HepG2 (cell line): Measurements from ENCODE around the gene MIDN. TPM values are rescaled to one million over a fixed set of nuclear protein-coding genes. Genes with fewer than 3 reads are reported as not detected.

Experiments
- MTF1 ChIP-seq: sonication (generic); formaldehyde crosslinking; IDR thresholded peaks from 2 replicates; pipeline ENCODE4 v1.5.0; 2020; ENCODE audit warnings: missing genetic modification reagents
- NAIF1 ChIP-seq: sonication (generic); formaldehyde crosslinking; IDR thresholded peaks from 2 replicates; pipeline ENCODE4 v1.5.0; 2020; ENCODE audit warnings: mild to moderate bottlenecking, missing genetic modification reagents, borderline replicate concordance
- SRSF9 ChIP-seq: fragments of 200-400 bp; formaldehyde crosslinking; IDR thresholded peaks from 2 replicates; pipeline ENCODE4 v1.6.1; 2018; ENCODE audit warnings: borderline replicate concordance, mild to moderate bottlenecking, low read depth, low read length; ENCODE audit not compliant: insufficient read depth, poor library complexity, severe bottlenecking
- ZFP90 ChIP-seq: sonication (generic); formaldehyde crosslinking; IDR thresholded peaks from 2 replicates; pipeline ENCODE4 v1.8.0; 2022; ENCODE audit warnings: missing genetic modification reagents, mild to moderate bottlenecking, inconsistent platforms, borderline replicate concordance
- ZMYM3 ChIP-seq: sonication (generic); formaldehyde crosslinking; IDR thresholded peaks from 2 replicates; pipeline ENCODE4 v1.5.1; 2020; ENCODE audit warnings: mild to moderate bottlenecking, missing genetic modification reagents
- ZNF33B ChIP-seq: sonication (generic); formaldehyde crosslinking; IDR thresholded peaks from 2 replicates; pipeline ENCODE4 v1.5.1; 2020; ENCODE audit warnings: mild to moderate bottlenecking, missing genetic modification reagents
- ZNF432 ChIP-seq: sonication (generic); formaldehyde crosslinking; IDR thresholded peaks from 2 replicates; pipeline ENCODE4 v1.5.0; 2020; ENCODE audit warnings: missing genetic modification reagents, mild to moderate bottlenecking, borderline replicate concordance
- ZNF547 ChIP-seq: sonication (generic); formaldehyde crosslinking; IDR thresholded peaks from 2 replicates; pipeline ENCODE4 v1.5.1; 2020; ENCODE audit warnings: mild to moderate bottlenecking, missing genetic modification reagents
- ZNF598 ChIP-seq: sonication (generic); formaldehyde crosslinking; IDR thresholded peaks from 2 replicates; pipeline ENCODE4 v1.5.1; 2020; ENCODE audit warnings: mild to moderate bottlenecking, missing genetic modification reagents, borderline replicate concordance
- polyA plus RNA-seq, 8 experiments: library from polyadenylated mRNA; depleted of rRNA in 3 of 8; stranded (reverse) in 7 of 8; unstranded in 1 of 8; fragments of >200 nt; fragmentation: Illumina TruSeq in 4 of 8; extraction: Trizol in 4 of 8; gene quantifications; 2 replicates each; pipeline versions ENCODE4 v1.2.1 to v1.2.3, GENCODE V29; 2011 to 2016; ENCODE audit warnings: low read depth in 4 of 8, missing spikeins in 1 of 8, mixed read lengths in 1 of 8; ENCODE audit not compliant: insufficient read depth in 1 of 8
- total RNA-seq, 5 experiments: library from RNA; depleted of rRNA; stranded (reverse); fragments of >200 nt; fragmentation: Illumina TruSeq; extraction: Trizol; gene quantifications; 2 replicates each; pipeline ENCODE4 v1.2.3, GENCODE V29; 2016; ENCODE audit warnings: low read depth in 1 of 5
- TF ChIP-seq, protein P1 (sequence below): sonication (generic); formaldehyde crosslinking; IDR thresholded peaks from 2 replicates; pipeline ENCODE4 v1.8.0; 2022; ENCODE audit warnings: missing genetic modification reagents, mild to moderate bottlenecking, moderate library complexity, borderline replicate concordance
- TF ChIP-seq, protein P2 (sequence below): sonication (generic); formaldehyde crosslinking; IDR thresholded peaks from one replicate; pipeline ENCODE4 v1.5.1; 2020; ENCODE audit warnings: mild to moderate bottlenecking, missing genetic modification reagents; ENCODE audit errors: not compliant biosample characterization
- TF ChIP-seq, protein P3 (sequence below): sonication (generic); formaldehyde crosslinking; IDR thresholded peaks from 2 replicates; pipeline ENCODE4 v1.5.0; 2020; ENCODE audit warnings: mild to moderate bottlenecking, missing genetic modification reagents, borderline replicate concordance
- TF ChIP-seq, protein P4 (sequence below): sonication (generic); formaldehyde crosslinking; IDR thresholded peaks from 2 replicates; pipeline ENCODE4 v1.4.0; 2020; ENCODE audit warnings: missing genetic modification reagents
- TF ChIP-seq, protein P5 (sequence below): sonication (generic); formaldehyde crosslinking; IDR thresholded peaks from 2 replicates; pipeline ENCODE4 v1.5.1; 2020; ENCODE audit warnings: mild to moderate bottlenecking, missing genetic modification reagents, borderline replicate concordance

MIDN gene
- total and polyA plus RNA-seq, 2 of the 13 experiments (the other 11 are each of a cell fraction or from before 2014, with no cell fraction given) = 8.4 to 18.0 TPM

DNA sequence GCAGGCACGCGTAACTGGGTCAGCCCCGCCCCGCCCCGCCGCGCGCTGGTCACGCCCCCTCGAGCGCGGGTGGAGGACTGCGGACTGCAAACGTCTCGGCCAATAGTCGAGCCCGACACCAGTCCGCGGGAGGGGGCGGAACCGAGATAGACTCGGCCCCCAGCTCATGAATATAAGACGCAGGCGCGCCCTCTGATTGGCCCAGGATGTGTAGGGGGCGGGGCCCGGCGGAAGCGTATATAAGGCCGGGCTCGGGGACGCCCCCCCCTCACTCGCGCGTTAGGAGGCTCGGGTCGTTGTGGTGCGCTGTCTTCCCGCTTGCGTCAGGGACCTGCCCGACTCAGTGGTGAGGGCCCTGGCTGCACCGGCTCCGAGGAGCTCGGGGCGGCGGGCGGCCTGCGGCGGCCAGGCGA is 20.7 kb downstream of the MIDN start, which contains the start of gene CIRBP (continued):
- TF ChIP-seq, protein P1, sequence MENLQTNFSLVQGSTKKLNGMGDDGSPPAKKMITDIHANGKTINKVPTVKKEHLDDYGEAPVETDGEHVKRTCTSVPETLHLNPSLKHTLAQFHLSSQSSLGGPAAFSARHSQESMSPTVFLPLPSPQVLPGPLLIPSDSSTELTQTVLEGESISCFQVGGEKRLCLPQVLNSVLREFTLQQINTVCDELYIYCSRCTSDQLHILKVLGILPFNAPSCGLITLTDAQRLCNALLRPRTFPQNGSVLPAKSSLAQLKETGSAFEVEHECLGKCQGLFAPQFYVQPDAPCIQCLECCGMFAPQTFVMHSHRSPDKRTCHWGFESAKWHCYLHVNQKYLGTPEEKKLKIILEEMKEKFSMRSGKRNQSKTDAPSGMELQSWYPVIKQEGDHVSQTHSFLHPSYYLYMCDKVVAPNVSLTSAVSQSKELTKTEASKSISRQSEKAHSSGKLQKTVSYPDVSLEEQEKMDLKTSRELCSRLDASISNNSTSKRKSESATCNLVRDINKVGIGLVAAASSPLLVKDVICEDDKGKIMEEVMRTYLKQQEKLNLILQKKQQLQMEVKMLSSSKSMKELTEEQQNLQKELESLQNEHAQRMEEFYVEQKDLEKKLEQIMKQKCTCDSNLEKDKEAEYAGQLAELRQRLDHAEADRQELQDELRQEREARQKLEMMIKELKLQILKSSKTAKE = no peak
- TF ChIP-seq ZNF33B (no peak), ZFP90 (no peak; the same call in 1 of the 2 replicates), SRSF9 (no peak), ZNF598 (CRISPR knock-in tag) (no peak), NAIF1 (CRISPR knock-in tag) (no peak), ZMYM3 (CRISPR knock-in tag) (no peak), ZNF547 (CRISPR knock-in tag) (no peak), MTF1 (CRISPR knock-in tag) (no peak), ZNF432 (CRISPR knock-in tag) (no peak)
- TF ChIP-seq, protein P2, sequence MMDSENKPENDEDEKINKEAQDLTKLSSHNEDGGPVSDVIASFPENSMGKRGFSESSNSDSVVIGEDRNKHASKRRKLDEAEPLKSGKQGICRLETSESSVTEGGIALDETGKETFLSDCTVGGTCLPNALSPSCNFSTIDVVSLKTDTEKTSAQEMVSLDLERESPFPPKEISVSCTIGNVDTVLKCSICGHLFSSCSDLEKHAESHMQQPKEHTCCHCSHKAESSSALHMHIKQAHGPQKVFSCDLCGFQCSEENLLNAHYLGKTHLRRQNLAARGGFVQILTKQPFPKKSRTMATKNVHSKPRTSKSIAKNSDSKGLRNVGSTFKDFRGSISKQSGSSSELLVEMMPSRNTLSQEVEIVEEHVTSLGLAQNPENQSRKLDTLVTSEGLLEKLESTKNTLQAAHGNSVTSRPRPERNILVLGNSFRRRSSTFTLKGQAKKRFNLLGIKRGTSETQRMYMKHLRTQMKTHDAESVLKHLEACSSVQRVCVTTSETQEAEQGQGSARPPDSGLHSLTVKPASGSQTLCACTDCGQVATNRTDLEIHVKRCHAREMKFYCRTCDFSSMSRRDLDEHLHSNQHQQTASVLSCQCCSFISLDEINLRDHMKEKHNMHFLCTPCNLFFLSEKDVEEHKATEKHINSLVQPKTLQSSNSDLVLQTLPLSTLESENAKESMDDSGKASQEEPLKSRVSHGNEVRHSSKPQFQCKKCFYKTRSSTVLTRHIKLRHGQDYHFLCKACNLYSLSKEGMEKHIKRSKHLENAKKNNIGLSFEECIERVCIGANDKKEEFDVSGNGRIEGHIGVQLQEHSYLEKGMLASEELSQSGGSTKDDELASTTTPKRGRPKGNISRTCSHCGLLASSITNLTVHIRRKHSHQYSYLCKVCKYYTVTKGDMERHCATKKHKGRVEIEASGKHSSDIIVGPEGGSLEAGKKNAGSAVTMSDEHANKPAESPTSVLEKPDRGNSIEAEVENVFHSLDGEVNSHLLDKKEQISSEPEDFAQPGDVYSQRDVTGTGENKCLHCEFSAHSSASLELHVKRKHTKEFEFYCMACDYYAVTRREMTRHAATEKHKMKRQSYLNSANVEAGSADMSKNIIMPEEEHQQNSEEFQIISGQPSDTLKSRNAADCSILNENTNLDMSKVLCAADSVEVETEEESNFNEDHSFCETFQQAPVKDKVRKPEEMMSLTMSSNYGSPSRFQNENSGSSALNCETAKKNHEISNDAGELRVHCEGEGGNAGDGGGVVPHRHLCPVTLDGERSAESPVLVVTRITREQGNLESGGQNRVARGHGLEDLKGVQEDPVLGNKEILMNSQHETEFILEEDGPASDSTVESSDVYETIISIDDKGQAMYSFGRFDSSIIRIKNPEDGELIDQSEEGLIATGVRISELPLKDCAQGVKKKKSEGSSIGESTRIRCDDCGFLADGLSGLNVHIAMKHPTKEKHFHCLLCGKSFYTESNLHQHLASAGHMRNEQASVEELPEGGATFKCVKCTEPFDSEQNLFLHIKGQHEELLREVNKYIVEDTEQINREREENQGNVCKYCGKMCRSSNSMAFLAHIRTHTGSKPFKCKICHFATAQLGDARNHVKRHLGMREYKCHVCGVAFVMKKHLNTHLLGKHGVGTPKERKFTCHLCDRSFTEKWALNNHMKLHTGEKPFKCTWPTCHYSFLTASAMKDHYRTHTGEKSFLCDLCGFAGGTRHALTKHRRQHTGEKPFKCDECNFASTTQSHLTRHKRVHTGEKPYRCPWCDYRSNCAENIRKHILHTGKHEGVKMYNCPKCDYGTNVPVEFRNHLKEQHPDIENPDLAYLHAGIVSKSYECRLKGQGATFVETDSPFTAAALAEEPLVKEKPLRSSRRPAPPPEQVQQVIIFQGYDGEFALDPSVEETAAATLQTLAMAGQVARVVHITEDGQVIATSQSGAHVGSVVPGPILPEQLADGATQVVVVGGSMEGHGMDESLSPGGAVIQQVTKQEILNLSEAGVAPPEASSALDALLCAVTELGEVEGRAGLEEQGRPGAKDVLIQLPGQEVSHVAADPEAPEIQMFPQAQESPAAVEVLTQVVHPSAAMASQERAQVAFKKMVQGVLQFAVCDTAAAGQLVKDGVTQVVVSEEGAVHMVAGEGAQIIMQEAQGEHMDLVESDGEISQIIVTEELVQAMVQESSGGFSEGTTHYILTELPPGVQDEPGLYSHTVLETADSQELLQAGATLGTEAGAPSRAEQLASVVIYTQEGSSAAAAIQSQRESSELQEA (CRISPR knock-in tag) = no peak
- TF ChIP-seq, protein P3, sequence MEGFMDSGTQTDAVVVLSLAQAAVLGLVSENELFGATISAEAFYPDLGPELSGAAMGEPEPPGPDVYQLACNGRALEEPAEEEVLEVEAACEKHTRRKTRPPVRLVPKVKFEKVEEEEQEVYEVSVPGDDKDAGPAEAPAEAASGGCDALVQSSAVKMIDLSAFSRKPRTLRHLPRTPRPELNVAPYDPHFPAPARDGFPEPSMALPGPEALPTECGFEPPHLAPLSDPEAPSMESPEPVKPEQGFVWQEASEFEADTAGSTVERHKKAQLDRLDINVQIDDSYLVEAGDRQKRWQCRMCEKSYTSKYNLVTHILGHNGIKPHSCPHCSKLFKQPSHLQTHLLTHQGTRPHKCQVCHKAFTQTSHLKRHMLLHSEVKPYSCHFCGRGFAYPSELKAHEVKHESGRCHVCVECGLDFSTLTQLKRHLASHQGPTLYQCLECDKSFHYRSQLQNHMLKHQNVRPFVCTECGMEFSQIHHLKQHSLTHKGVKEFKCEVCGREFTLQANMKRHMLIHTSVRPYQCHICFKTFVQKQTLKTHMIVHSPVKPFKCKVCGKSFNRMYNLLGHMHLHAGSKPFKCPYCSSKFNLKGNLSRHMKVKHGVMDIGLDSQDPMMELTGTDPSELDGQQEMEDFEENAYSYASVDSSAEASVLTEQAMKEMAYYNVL (CRISPR knock-in tag) = no peak
- TF ChIP-seq, protein P4, sequence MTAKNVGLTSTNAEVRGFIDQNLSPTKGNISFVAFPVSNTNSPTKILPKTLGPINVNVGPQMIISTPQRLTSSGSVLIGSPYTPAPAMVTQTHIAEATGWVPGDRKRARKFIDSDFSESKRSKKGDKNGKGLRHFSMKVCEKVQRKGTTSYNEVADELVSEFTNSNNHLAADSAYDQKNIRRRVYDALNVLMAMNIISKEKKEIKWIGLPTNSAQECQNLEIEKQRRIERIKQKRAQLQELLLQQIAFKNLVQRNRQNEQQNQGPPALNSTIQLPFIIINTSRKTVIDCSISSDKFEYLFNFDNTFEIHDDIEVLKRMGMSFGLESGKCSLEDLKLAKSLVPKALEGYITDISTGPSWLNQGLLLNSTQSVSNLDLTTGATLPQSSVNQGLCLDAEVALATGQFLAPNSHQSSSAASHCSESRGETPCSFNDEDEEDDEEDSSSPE (CRISPR knock-in tag) = no peak
- TF ChIP-seq, protein P5, sequence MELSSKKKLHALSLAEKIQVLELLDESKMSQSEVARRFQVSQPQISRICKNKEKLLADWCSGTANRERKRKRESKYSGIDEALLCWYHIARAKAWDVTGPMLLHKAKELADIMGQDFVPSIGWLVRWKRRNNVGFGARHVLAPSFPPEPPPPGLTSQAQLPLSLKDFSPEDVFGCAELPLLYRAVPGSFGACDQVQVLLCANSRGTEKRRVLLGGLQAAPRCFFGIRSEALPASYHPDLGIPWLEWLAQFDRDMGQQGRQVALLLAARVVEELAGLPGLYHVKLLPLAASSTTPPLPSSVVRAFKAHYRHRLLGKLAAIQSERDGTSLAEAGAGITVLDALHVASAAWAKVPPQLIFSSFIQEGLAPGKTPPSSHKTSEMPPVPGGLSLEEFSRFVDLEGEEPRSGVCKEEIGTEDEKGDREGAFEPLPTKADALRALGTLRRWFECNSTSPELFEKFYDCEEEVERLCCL (CRISPR knock-in tag) = no peak
